ENCODE data around the gene SPATA13.

- no peak for TF ChIP-seq GATA2 (IDR thresholded peaks at IDR 0.05; ENCODE audit: low read depth, low read length)
- TF ChIP-seq GATA3 (IDR thresholded peaks at IDR 0.05; ENCODE audit: low read depth, low read length): no peak
Observed at GRCh38 chr13:24217601-24218281, 57.2 kb downstream of the SPATA13 start.

All from SH-SY5Y (cell line).